GM18505 (cell line): ENCODE results near the gene FRMPD4.

Experiments
- ATAC-seq: cut with Tn5 transposase; IDR thresholded peaks from one replicate; pipeline ENCODE4 v1.9.1; 2021; ENCODE audit not compliant: unreplicated experiment
- POLR2A ChIP-seq: IDR thresholded peaks from 4 replicates; pipeline ENCODE4 v1.6.1; 2011; ENCODE audit warnings: borderline replicate concordance; ENCODE audit not compliant: insufficient read depth, insufficient read length; ENCODE audit errors: extremely low read depth

The FRMPD4 gene

DNA sequence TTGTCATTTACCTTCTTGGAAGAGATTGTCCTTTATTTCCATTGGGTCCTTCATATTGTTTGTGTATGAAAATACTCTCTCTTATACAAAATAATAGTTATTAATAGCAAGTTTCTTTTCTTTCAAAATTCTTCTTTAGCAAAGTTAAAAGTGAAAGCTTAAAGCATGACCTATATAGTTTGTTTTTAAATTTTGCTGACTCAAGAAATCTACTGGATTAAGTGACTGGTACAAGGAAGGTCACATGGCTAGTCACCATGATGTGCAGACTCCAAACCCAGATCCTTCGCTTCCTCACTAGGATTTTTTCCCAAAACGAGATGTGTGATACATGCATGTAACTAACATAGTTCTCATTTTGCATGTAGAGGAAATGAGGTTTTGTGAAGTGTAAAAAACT lies 322.7 kb downstream of the FRMPD4 start:
- ATAC-seq, result no peak
- no peak for TF ChIP-seq POLR2A

DNA sequence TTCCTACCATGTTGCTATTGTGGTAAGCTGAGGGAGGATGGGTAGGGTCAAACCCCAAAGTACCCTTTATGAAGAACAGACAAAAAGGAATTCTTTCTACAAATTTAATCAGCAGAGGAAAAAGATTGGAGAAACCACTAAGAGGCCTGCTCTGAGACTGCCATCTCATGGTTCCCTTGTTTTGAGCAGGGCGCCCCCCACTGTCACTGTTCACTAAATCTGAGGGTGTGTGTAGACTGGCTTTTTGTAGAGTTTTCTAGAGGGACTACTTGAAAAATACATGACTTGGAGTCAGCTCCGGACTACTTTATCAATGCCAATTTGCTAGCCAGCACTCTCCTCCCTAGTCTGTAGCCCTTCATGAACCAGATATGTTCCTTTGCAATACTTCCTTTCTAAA lies 324.8 kb downstream of the FRMPD4 start:
- TF ChIP-seq POLR2A, result no peak
- ATAC-seq, result no peak

GRCh38 chrX:12463873-12464272 lies 325.6 kb downstream of the FRMPD4 start:
- no peak for ATAC-seq
- TF ChIP-seq POLR2A, result no peak

DNA sequence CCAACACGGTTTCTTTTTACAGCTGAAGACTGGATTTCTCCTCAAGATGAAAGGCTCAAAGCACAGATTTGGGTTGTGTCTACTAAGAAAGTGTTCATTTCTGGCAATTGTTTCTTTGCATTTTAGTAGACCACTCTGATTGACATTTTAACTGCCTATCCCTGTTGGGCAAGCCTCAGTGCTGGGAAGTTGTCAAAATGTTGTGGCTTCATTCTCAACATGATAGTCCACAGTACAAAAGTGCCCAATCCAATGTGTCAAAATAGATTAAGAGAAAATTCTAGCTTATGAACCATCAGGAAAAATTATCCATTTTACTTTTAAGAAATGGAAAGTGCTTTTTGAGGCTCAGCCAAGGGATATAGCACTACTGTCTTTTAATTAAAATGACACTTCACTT lies 329.0 kb downstream of the FRMPD4 start:
- TF ChIP-seq POLR2A, result no peak
- no peak for ATAC-seq

GRCh38 chrX:12469296-12469695 lies 331.0 kb downstream of the FRMPD4 start:
- ATAC-seq, result no peak

GRCh38 chrX:12471061-12471460 lies 332.8 kb downstream of the FRMPD4 start:
- no peak for ATAC-seq
- TF ChIP-seq POLR2A, result no peak

More at GRCh38 chrX:12469296-12469695, 331.0 kb downstream of the FRMPD4 start:
- TF ChIP-seq POLR2A, result no peak

- ATAC-seq, result no peak
- TF ChIP-seq POLR2A, result no peak
Observed at GRCh38 chrX:12480956-12481355, 342.7 kb downstream of the FRMPD4 start.

DNA sequence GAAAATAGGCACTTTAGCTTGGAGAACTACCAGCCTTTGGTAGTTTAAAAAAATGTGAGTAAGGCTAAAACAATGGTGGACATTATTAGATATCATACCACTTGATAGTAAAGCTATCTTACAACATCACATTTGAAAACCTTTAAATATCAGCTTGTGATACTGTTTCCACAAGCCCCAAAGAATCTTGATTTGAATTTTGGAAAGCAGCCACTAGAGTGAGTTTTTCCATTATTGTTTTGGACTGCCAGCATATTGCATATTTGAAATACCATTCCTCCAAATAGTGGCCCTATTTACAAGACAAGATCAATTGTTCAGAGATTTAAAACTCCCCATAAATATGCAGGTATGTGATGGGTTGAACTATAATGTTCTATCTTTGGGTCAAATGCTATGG lies 349.9 kb downstream of the FRMPD4 start:
- no peak for TF ChIP-seq POLR2A
- ATAC-seq, result no peak

DNA sequence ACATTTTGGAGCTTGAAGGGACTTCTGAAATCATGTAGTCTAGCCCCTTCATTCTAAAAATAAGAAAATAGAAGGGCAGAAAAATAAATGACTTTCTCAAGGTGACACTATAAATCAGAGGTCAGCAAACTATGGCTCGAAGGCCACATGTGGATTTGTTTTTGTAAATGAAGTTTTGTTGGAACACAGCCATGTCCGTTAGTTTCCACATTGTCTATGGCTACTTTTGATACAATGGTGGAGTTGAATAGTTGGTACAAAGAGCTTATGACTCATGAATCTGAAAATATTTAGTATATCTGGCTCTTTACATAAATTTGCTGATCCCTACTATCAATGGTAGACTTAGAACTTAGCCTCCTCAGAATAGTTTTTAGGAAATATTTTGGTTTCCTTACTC lies 350.5 kb downstream of the FRMPD4 start:
- no peak for TF ChIP-seq POLR2A
- no peak for ATAC-seq

GRCh38 chrX:12489341-12489740 lies 351.1 kb downstream of the FRMPD4 start:
- TF ChIP-seq POLR2A, result no peak
- ATAC-seq, result no peak

DNA sequence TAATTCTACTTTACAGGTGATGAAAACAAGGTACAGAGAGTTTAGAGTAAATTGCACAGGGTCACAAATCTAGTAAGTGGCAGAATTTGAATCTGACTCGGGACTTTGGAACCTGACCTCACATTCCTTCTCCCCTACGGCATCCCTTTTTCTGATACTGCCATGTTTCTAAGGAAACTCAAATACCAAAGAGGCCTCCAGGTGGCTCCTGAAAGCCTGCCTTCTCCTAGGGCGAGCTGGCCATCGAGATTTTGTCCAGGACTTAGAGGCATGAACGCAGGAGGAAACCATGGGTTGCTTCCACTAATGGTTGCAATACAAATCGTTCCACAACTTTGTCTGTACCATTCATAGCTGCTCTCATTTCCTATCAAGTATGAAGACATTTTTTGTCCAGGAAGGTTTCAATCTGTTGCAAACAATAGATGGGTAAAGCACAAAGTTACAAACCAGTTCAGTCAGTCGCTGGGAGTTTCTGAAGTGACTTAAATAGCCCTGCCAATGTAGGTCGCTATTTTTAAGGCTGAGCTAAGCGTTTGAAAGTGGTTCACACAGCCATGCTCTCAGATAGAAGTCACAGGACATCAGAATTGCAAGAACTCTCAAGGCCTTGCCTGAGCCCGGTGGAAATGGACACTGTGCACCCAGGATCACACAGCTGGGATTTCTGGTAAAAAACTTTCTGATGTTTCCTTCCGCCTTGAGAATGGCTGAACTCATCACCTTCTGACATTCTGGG lies 356.3 kb downstream of the FRMPD4 start:
- ATAC-seq, result no peak
- no peak for TF ChIP-seq POLR2A

- no peak for TF ChIP-seq POLR2A
- no peak for ATAC-seq
Observed at GRCh38 chrX:12496343-12496742, 358.1 kb downstream of the FRMPD4 start.

GRCh38 chrX:12497832-12498591 lies 359.7 kb downstream of the FRMPD4 start:
- no peak for ATAC-seq
- no peak for TF ChIP-seq POLR2A

DNA sequence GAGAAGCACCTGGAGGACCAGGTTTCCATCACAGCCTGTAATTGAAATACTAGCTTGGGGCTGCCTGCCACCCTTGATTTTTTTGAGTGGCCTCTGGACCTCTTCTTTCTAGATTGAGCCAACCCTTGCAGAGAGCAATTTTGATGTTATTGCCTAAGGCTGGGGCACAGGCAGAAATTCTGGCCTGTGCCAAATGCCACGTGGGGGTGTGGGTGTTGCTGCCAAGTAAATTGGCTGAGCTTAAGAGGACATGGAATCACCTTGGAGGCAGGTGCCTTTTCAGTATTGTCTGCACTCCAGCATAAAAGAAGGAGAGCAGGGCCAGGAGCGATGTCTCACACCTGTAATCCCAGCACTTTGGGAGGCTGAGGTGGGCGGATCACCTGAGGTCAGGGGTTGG lies 366.9 kb downstream of the FRMPD4 start:
- no peak for TF ChIP-seq POLR2A
- ATAC-seq, result no peak

DNA sequence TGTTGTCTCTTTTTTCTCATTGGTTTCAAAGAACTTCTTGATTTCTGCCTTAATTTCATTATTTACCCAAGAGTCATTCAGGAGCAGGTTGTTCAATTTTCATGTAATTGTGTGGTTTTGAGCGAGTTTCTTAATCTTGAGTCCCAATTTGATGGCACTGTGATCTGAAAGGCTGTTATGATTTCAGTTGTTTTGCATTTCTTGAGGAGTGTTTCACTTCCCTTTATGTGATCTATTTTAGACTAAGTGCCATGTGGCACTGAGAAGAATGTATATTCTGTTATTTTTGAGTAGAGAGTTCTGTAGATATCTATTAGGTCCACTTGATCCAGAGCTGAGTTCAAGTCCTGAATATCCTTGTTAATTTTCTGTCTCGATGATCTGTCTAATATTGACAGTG lies 377.1 kb downstream of the FRMPD4 start:
- peak; percentile 91 for ATAC-seq
